NCI-H524 (cell line): Measurements from ENCODE around the gene PSPH.
"Not testable (repeated sequence)": the region's sequence is repeated elsewhere in the genome, so short reads cannot be mapped to it uniquely, and the experiment has no call there.

Experiments
- DNase-seq, 2 experiments: peaks; one replicate each; lab custom pipeline; 2025; lab: John Stamatoyannopoulos, UW

The PSPH gene

GRCh38 chr7:56062382-56062781, 11.1 kb upstream of the PSPH start:
- no peak for DNase-seq

DNA sequence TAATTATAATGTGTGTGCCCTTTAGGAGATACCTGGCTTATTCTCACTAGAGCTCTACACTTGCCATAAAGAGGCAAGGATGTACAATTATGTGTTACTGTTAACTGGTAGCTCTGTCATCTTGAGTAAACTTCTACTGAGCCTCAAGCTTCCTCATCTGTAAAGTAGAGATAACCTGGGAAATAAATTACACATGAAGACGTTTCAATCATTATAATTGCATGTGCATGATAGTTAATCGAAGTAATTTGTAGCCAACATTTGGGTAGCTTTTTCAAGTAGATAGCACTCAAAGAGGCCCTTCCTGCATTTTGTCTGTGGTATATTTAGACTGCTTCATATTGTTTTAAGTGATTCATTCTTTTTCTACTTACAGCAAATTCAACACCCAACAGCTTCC, 2.7 kb upstream of the PSPH start:
- DNase-seq: no peak

GRCh38 chr7:56053379-56053778, 2.1 kb upstream of the PSPH start:
- no peak for DNase-seq

DNA sequence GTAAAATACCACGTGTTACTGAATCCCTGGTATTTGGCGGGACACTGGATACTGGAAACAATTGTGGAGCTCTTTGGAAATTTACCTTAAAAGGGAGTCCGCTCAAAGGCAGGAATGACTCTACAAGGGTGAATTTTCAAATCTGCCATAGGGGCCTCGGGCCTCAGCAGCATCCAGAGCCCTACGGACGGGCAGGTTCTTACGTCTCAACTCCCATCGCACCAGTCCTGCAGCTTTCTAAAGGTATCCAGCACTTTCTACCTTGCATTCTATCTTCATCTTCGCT, 248 bp downstream of the PSPH start:
- DNase-seq: no peak

DNA sequence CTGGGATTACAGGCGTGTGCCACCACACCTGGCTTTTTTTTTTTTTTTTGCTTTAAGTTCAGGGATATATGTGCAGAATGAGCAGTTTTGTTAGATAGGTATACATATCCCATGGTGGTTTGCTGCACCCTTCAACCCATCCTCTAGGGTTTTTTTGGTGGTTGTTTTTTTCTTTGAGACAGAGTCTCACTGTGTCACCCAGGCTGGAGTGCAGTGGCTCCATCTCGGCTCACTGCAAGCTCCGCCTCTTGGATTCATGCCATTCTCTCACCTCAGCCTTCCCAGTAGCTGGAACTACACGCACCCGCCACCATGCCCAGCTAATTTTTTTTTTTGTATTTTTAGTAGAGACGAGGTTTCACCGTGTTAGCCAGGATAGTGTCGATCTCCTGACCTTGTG, 2.5 kb downstream of the PSPH start:
- peak in 1 of 2 experiments; percentile 11 for DNase-seq

- DNase-seq: no peak
Measured at GRCh38 chr7:56048245-56048644, 3.0 kb downstream of the PSPH start.

DNA sequence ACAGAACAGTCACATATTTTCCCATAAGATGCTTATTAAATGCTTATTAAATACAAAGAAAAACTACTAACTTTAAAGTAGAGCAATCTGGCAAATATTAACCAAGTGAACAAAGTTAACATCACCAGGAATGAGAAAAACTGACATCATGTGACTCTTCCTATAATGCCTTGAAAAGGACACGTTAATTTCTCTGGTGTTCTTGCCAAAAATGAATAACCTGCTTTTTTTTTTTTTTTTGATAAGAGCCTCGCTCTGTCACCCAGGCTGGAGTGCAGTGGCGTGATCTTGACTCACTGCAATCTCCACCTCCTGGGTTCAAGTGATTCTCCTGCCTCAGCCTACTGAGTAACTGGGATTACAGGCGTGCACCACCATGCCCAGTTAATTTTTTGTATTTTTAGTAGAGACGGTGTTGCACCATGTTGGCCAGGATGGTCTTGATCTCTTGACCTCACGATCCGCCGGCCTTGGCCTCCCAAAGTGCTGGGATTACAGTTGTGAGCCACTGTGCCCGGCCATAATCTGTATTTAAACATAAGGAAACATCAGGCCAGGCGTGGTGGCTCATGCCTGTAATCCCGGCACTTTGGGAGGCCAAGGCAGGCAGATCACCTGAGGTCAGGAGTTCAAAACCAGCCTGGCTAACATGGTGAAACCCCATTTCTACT, 3.7 kb downstream of the PSPH start:
- not testable (repeated sequence) for DNase-seq

DNA sequence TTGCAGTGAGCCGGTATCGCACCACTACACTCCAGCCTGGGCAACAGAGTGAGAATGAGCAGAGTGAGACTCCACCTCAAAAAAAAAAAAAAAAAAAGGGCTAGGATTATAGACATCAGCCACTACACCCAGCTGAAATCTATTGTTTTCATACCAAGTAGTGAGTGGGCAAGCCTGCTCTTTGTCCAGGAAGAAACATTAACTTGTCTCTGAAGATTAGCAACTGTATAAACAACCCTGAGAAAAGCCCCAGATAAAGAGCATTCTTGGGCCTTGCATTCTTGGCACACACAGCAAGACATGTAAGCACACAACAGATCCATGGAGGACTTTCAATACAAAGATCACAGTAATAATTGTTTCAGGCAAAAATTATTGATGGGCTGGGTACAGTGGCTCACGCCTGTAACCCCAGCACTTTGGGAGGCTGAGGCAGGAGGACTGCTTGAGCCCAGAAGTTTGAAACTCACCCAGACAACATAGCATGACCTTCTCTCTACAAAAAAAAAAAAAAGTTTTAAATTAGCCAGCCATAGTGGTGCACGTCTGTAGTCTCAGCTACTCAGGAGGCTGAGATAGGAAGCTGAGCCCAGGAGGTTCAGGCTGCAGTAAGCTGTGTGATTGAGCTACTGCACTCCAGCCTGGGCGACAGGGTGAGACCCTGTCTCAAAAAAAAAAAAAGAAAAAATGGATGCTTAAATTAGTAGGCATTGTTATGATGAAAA, 4.4 kb downstream of the PSPH start:
- DNase-seq: no peak

- DNase-seq: not testable (repeated sequence)
Measured at GRCh38 chr7:56045758-56046157, 5.5 kb downstream of the PSPH start.

- no peak for DNase-seq
Measured at GRCh38 chr7:56040730-56041129, 10.5 kb downstream of the PSPH start.

- no peak for DNase-seq
Measured at GRCh38 chr7:56033671-56034432, 17.4 kb downstream of the PSPH start.

DNA sequence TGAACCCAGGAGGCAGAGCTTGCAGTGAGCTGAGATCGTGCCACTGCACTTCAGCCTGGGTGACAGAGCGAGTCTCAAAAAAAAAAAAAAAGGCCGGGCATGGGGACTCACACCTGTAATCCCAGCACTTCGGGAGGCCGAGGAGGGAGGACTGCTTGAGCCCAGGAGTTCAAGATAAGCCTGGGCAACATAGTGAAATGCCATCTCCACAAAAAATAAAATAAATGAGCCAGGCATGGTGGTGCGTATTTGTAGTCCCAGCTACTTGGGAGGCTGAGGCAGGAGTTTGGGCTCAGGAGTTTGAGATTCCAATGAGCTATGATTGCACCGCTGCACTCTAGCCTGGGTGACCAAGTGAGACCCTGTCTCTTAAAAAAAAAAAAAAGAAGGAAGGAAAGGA, 18.7 kb downstream of the PSPH start:
- not testable (repeated sequence) for DNase-seq

DNA sequence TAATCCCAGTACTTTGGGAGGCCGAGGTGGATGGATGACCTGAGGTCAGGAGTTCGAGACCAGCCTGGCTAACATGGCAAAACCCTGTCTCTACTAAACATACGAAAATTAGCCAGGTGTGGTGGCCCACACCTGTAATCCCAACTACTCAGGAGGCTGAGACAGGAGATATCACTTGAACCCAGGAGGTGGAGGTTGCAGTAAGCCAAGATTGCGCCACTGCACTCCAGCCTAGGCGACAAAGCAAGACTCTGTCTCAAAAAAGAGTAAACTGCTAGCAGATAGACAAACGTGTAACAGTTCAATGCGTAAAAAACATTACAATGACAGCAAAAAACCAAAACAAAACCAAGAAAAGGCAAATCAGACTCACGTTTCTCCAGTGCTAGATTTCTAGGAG, 19.7 kb downstream of the PSPH start:
- not testable (repeated sequence) for DNase-seq

GRCh38 chr7:56030340-56030739, 20.9 kb downstream of the PSPH start:
- DNase-seq: no peak

DNA sequence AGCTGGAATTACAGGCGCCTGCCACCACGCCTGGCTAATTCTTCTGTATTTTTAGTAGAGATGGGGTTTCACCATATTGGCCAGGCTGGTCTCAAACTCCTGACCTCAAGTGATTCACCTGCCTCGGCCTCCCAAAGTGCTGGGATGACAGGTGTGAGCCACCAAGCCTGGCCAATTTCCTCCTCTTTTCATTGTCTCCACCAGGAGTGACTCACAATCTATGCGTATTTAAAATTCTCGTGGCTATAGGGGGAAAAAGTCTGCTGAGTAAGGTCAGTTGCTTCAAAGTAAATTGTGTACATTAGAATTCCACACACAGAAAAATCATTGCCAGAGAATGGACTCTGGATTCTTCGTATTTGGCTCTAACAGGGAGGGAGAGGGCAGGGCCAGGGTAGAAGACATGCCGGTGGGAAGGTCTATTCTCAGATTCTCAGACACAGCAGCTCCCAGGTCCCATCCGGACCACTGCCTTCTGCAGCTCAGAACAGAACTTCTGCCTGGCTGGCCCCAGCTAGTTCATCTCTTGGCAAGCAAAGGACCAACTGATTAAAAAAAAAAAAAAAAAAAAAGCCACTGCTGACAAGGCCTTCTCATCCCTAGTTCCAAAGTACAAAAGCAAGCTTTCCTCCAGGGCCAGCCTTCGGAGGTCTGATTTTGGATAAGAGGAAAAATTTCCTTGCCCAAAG, 22.2 kb downstream of the PSPH start:
- DNase-seq: no peak

DNA sequence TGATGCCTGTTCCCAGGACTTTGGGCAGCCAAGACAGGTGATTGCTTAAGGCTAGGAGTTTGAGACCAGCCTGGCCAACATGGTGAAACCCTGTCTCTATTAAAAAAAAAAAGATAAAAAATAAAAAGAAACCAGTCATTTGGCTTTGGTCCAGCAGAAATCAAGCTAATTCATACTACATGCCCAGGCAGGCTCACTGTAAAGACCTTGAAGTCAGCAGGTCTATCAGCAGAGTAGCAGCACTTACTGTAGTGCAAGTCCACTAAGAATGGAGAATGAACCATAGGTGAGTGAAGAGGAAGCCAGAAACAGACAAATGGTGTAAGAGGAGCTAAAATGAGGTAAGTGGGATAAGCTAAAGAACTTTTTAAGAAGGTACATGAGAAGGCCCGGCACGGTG, 24.7 kb downstream of the PSPH start:
- DNase-seq: no peak

DNA sequence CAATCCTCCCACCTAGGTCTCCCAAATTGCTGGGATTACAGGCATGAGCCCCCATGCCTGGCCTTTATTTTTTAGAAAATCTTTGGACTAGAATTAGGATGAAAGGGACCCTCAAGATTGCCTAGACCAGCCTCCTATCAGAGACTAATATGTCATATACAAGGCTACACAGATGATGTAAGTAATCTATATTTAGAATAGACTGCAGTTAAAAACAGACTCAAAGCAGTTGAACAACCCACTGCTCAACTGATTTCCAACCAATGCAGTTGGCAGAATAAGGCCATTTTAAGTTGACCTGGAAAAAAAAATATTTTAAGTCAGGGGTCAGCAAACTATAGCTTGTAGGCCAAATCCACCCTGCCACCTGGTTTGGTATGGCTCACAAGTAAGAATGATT, 27.7 kb downstream of the PSPH start:
- no peak for DNase-seq

DNA sequence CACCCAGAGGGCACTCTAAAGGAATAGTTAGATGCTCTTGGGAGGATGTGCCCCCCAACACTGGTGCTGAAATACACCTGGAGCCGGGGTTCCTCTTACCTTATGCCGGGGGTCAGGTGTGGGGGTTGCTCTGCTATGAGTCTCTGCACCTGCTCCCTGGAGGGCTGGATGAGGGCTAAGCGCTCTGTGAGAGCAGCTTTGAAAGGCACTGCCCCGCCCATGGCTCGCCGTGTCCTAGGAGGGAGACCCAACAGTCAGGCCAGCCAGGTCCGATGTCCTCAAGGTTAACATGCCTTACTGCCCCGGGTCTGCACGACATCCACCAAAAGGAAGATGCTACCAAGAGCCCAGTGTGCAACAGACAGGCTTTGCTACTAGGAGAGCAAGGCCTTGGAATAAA, 31.7 kb downstream of the PSPH start:
- no peak for DNase-seq

DNA sequence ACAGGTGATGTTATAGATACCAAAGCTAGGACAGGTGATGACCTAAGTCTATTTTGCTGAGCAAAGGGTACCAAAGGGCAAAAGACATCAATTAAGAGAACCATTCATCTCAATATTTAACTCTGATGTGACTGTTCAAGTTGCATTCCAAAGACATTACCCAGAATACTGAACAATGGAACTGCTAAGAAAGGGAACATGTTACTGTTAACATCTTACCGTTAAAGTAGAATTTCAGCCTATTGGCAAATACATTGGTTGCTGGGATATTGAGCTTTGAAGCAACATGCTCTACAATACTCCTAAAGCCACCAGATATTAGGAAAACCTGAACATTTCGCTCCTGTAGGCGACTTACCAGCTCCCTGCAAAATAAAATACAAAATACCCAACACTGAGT, 34.2 kb downstream of the PSPH start:
- DNase-seq: not testable (repeated sequence)

DNA sequence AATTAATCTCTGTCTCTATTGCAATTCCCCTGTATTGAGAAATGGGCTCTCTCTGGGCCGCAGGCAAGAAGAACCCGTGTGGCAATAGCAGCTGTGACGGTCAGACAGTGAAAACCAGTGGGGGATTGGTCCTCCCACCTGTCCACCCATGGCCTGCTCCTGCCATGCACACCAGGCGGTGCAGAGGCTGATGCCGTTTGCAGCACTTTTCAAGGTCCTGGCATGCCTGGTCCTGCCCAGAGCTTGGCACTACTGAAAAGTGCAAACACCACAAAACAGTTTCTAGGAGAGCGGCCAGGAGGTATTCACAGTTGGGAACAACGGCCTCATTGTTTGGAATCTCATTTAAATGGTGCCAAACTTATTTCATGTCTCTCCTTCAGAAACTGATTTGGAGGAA, 41.5 kb downstream of the PSPH start:
- DNase-seq: no peak

GRCh38 chr7:56007891-56008290, 43.4 kb downstream of the PSPH start:
- DNase-seq: no peak

DNA sequence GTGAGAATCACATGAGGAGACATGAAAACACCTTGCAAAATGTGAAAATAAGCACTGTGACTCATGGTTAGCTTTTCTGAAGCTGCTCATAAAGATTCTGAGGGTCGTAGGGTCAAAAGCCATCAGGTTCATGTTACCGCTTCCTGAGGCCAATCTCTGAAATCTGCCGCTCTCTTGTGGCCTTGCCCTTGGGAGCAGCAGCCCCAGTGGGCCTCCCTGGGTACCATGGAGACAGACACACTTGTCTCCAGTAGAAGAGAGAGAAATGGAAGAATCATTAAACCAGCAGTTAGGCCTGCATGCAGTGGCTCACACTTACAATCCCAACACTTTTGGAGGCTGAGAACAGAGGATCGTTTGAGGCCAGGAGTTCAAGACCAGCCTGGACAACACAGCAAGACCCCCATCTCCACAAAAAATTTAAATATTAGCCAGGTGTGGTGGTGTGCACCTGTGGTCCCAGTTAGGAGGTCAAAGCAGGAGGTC, 44.0 kb downstream of the PSPH start:
- DNase-seq: no peak

GRCh38 chr7:56003749-56004148, 47.5 kb downstream of the PSPH start:
- DNase-seq: no peak
